Measurements from ENCODE around the gene PRKCSH. TPM values are rescaled to one million over a fixed set of nuclear protein-coding genes. Genes with fewer than 3 reads are reported as not detected.
A peak's percentile ranks its signal among the peaks of the same experiment; 100 is the strongest.

PRKCSH gene
- total RNA-seq, 1 donor from 2014 or later = 79.1 TPM

DNA sequence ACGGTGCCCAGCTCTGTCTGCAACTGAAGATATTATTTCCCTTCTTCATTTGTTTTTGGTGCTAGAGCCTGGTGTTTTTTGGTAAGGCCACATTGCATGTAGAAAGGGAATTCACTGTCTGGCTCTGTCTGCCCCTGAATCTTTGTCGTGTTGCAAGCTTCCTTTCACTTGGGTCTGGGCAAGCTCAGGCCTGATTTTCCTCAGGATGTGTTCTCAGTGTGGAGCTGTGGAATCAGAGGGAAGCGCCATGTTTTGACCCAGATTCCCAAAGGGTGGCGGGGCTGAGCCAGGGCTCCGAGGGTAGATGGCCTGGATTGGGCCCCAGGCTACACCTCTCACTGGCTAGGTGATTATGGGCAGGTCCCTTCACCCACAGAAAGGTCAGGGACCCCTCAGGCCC, 8.6 kb downstream of the PRKCSH start:
- peaks cover 0 to 87% of the 10 kb centered on the region in 2 donors for H3K36me3 ChIP-seq
- intact Hi-C loops (cut with DNase I) = loop anchor here (10.0 kb wide), 1 partner anchor 409 kb away; no protein-coding TSS in a partner anchor
- H3K27me3 ChIP-seq = no peaks in the 10 kb centered on the region
- DNase-seq (ENCODE audit: extremely low spot score in 2 of 2) = no peak
- no peaks in the 10 kb centered on the region for H3K9me3 ChIP-seq
- no peak overlapping the region for H3K4me3 ChIP-seq
- no peaks in the 10 kb centered on the region for H3K4me1 ChIP-seq
- no peak overlapping the region for H3K27ac ChIP-seq
- no peak for TF ChIP-seq POLR2AphosphoS5 (IDR thresholded peaks at IDR 0.05; ENCODE audit: insufficient read depth in 1 of 2, low read depth in 1 of 2)
- TF ChIP-seq CTCF (IDR thresholded peaks at IDR 0.05) = no peak
- TF ChIP-seq POLR2A (IDR thresholded peaks at IDR 0.05) = no peak

- DNase-seq (ENCODE audit: extremely low spot score in 2 of 2) = no peak
- H3K27me3 ChIP-seq = no peaks in the 10 kb centered on the region
- no peak overlapping the region for H3K27ac ChIP-seq
- no peaks in the 10 kb centered on the region for H3K9me3 ChIP-seq
- H3K4me1 ChIP-seq = no peaks in the 10 kb centered on the region
- H3K4me3 ChIP-seq = no peak overlapping the region
- TF ChIP-seq POLR2A (IDR thresholded peaks at IDR 0.05) = no peak
- TF ChIP-seq POLR2AphosphoS5 (IDR thresholded peaks at IDR 0.05; ENCODE audit: insufficient read depth in 1 of 2, low read depth in 1 of 2) = no peak
- TF ChIP-seq CTCF (IDR thresholded peaks at IDR 0.05) = no peak
- intact Hi-C loops (cut with DNase I) = loop anchor here (10.0 kb wide), 1 partner anchor 410 kb away; no protein-coding TSS in a partner anchor
- H3K36me3 ChIP-seq = peaks cover 0 to 86% of the 10 kb centered on the region in 2 donors
Observed at GRCh38 chr19:11445141-11445540, 9.7 kb downstream of the PRKCSH start.

DNA sequence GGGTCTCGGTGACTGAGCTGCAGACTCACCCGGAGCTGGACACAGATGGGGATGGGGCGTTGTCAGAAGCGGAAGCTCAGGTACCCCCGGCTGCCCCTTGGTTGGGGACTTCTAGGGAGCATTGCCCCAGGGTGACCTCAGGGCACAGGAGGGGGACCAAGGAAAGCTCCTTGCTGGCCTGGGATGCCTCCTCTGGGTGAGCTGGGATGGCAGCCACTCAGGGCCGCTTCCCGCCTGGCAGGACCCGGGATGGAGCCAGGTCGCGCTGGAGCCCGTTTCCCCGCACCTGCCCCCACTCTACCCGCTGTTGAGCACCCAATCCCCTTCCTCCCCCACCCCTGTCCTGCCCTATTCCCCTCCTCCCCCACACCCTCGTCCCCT, 10.8 kb downstream of the PRKCSH start:
- TF ChIP-seq POLR2AphosphoS5 (IDR thresholded peaks at IDR 0.05; ENCODE audit: insufficient read depth in 1 of 2, low read depth in 1 of 2) (no peak), POLR2A (IDR thresholded peaks at IDR 0.05) (no peak), CTCF (IDR thresholded peaks at IDR 0.05) (no peak)
- peaks cover 0 to 75% of the 10 kb centered on the region in 2 donors for H3K36me3 ChIP-seq
- no peaks in the 10 kb centered on the region for H3K4me1 ChIP-seq
- intact Hi-C loops (cut with DNase I) = loop anchor here (10.0 kb wide), 1 partner anchor 411 kb away; no protein-coding TSS in a partner anchor
- no peaks in the 10 kb centered on the region for H3K27me3 ChIP-seq
- no peak for DNase-seq (ENCODE audit: extremely low spot score in 2 of 2)
- no peak overlapping the region for H3K27ac ChIP-seq
- H3K4me3 ChIP-seq = no peak overlapping the region
- no peaks in the 10 kb centered on the region for H3K9me3 ChIP-seq

DNA sequence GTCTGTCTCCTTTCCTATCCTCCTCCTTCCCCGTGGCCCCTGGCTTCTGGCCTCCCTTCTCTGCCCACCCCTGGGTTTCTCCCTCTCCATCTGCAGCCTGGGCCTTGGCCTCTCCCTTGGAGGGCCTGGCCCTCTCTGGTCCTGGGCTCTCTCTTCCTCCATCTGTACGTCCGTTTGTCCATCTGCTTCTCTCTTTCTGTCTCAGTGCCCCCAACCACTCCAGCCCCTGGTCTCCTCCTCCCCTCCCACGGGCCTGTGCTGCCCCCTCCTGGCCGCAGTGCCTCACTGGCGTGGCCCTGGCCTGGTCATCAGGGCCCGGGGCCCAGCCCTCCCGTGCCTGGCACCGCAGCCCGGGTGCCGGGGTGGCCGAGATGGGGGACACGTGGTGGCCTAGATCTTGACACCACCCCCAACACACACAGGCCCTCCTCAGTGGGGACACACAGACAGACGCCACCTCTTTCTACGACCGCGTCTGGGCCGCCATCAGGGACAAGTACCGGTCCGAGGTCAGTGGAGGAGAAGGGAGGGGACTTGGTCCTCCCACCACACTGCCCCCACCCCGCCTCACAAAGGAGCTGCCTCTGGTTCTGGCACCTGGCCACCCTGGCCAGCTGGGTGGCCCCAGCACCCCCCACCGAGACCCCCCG, 11.3 kb downstream of the PRKCSH start:
- intact Hi-C loops (cut with DNase I) = loop anchor here (10.0 kb wide), 1 partner anchor 412 kb away; no protein-coding TSS in a partner anchor
- Histone ChIP-seq H3K4me1 (no peaks in the 10 kb centered on the region), H3K36me3 (peaks cover 0 to 69% of the 10 kb centered on the region in 2 donors), H3K27ac (no peak overlapping the region), H3K27me3 (no peaks in the 10 kb centered on the region), H3K4me3 (no peak overlapping the region), H3K9me3 (no peaks in the 10 kb centered on the region)
- DNase-seq (ENCODE audit: extremely low spot score in 2 of 2) = no peak
- TF ChIP-seq POLR2A (IDR thresholded peaks at IDR 0.05) (no peak), CTCF (IDR thresholded peaks at IDR 0.05) (peak; percentile 46 to 72 (median 67))

All from vagina (tissue), 2 donors.